HepG2 (cell line): ENCODE data around the gene FBXW8. TPM values are rescaled to one million over a fixed set of nuclear protein-coding genes. Genes with fewer than 3 reads are reported as not detected.

Experiments
- AGO1 ChIP-seq: fragments of 200-400 bp; formaldehyde crosslinking; IDR thresholded peaks from 2 replicates; pipeline ENCODE4 v1.6.1; 2017; ENCODE audit warnings: mild to moderate bottlenecking, low read depth, low read length, moderate library complexity; ENCODE audit not compliant: poor library complexity, severe bottlenecking
- ARID2 ChIP-seq: sonication (generic); formaldehyde crosslinking; IDR thresholded peaks from 2 replicates; pipeline ENCODE4 v1.8.1; 2022; ENCODE audit warnings: mild to moderate bottlenecking, missing genetic modification reagents, borderline replicate concordance
- ATAD3A ChIP-seq: sonication (generic); formaldehyde crosslinking; IDR thresholded peaks from 2 replicates; pipeline ENCODE4 v1.4.0; 2020; ENCODE audit warnings: missing genetic modification reagents
- ATF7-NPFF ChIP-seq: sonication (generic); formaldehyde crosslinking; IDR thresholded peaks from 2 replicates; pipeline ENCODE4 v1.8.1; 2023; ENCODE audit warnings: mild to moderate bottlenecking, low read depth, missing genetic modification reagents, moderate library complexity
- CC2D1A ChIP-seq: sonication (generic); formaldehyde crosslinking; IDR thresholded peaks from 2 replicates; pipeline ENCODE4 v1.8.1; 2023; ENCODE audit warnings: mild to moderate bottlenecking, missing genetic modification reagents
- FOSL2 ChIP-seq: sonication (generic); formaldehyde crosslinking; IDR thresholded peaks from 2 replicates; pipeline ENCODE4 v1.4.0; 2020; ENCODE audit warnings: missing genetic modification reagents
- GLI4 ChIP-seq: sonication (generic); formaldehyde crosslinking; IDR thresholded peaks from 2 replicates; pipeline ENCODE4 v1.5.1; 2020; ENCODE audit warnings: missing genetic modification reagents, mild to moderate bottlenecking, moderate library complexity, borderline replicate concordance
- HHEX ChIP-seq: IDR thresholded peaks from 2 replicates; pipeline ENCODE4 v1.6.1; 2016; ENCODE audit warnings: control low read depth
- HOXA3 ChIP-seq: sonication (generic); formaldehyde crosslinking; IDR thresholded peaks from 2 replicates; pipeline ENCODE4 v1.5.0; 2020; ENCODE audit warnings: missing genetic modification reagents
- ISL2 ChIP-seq: sonication (generic); formaldehyde crosslinking; IDR thresholded peaks from 2 replicates; pipeline ENCODE4 v1.5.0; 2020; ENCODE audit warnings: missing genetic modification reagents
- MAFG ChIP-seq: sonication (generic); formaldehyde crosslinking; IDR thresholded peaks from 2 replicates; pipeline ENCODE4 v1.5.1; 2020; ENCODE audit warnings: mild to moderate bottlenecking, missing genetic modification reagents
- MTF2 ChIP-seq: sonication (generic); formaldehyde crosslinking; IDR thresholded peaks from 2 replicates; pipeline ENCODE4 v1.5.0; 2020; ENCODE audit warnings: missing genetic modification reagents, borderline replicate concordance
- RFX5 ChIP-seq: IDR thresholded peaks from 2 replicates; pipeline ENCODE4 v1.6.1; 2011; ENCODE audit warnings: low read depth, low read length, improper control_type of control experiment
- SIX4 ChIP-seq: sonication (generic); formaldehyde crosslinking; IDR thresholded peaks from 2 replicates; pipeline ENCODE4 v1.4.0; 2020; ENCODE audit warnings: missing genetic modification reagents
- ZBTB7A ChIP-seq: sonication (generic); formaldehyde crosslinking; IDR thresholded peaks from 2 replicates; pipeline ENCODE4 v1.8.0; 2022; ENCODE audit warnings: mild to moderate bottlenecking, missing genetic modification reagents
- ZNF225 ChIP-seq: sonication (generic); formaldehyde crosslinking; IDR thresholded peaks from 2 replicates; pipeline ENCODE4 v1.4.0; 2020; ENCODE audit warnings: mild to moderate bottlenecking, missing genetic modification reagents
- ZNF468 ChIP-seq: sonication (generic); formaldehyde crosslinking; IDR thresholded peaks from 2 replicates; pipeline ENCODE4 v1.8.0; 2022; ENCODE audit warnings: mild to moderate bottlenecking, moderate library complexity, missing genetic modification reagents
- ZNF7 ChIP-seq: IDR thresholded peaks from 2 replicates; pipeline ENCODE4 v1.6.1; 2016; ENCODE audit warnings: missing biosample characterization, missing genetic modification reagents
- ZNF75D ChIP-seq: sonication (generic); formaldehyde crosslinking; IDR thresholded peaks from 2 replicates; pipeline ENCODE4 v1.8.1; 2023; ENCODE audit warnings: missing genetic modification reagents, mild to moderate bottlenecking, borderline replicate concordance
- ZNF772 ChIP-seq: sonication (generic); formaldehyde crosslinking; IDR thresholded peaks from 2 replicates; pipeline ENCODE4 v1.5.0; 2020; ENCODE audit warnings: mild to moderate bottlenecking, missing genetic modification reagents
- polyA plus RNA-seq, 8 experiments: library from polyadenylated mRNA; depleted of rRNA in 3 of 8; stranded (reverse) in 7 of 8; unstranded in 1 of 8; fragments of >200 nt; fragmentation: Illumina TruSeq in 4 of 8; extraction: Trizol in 4 of 8; gene quantifications; 2 replicates each; pipeline versions ENCODE4 v1.2.1 to v1.2.3, GENCODE V29; 2011 to 2016; ENCODE audit warnings: low read depth in 4 of 8, missing spikeins in 1 of 8, mixed read lengths in 1 of 8; ENCODE audit not compliant: insufficient read depth in 1 of 8
- total RNA-seq, 5 experiments: library from RNA; depleted of rRNA; stranded (reverse); fragments of >200 nt; fragmentation: Illumina TruSeq; extraction: Trizol; gene quantifications; 2 replicates each; pipeline ENCODE4 v1.2.3, GENCODE V29; 2016; ENCODE audit warnings: low read depth in 1 of 5
- TF ChIP-seq, protein P1 (sequence below): IDR thresholded peaks from 2 replicates; pipeline ENCODE4 v1.6.1; 2012; ENCODE audit warnings: low read depth, low read length, improper control_type of control experiment
- TF ChIP-seq, protein P2 (sequence below): sonication (generic); formaldehyde crosslinking; IDR thresholded peaks from 2 replicates; pipeline ENCODE4 v1.8.0; 2023; ENCODE audit warnings: mild to moderate bottlenecking, missing genetic modification reagents
- TF ChIP-seq, protein P3 (sequence below): sonication (generic); formaldehyde crosslinking; IDR thresholded peaks from 2 replicates; pipeline ENCODE4 v1.8.1; 2022; ENCODE audit warnings: low read depth, mild to moderate bottlenecking, missing genetic modification reagents
- TF ChIP-seq, protein P4 (sequence below), 2 experiments: fragments of 450-650 bp in 1 of 2; sonication (generic) in 1 of 2; formaldehyde crosslinking; IDR thresholded peaks; 2 replicates each; pipeline versions ENCODE4 v1.5.0 to v1.8.0; 2020 to 2022; ENCODE audit warnings: mild to moderate bottlenecking in 1 of 2, missing genetic modification reagents in 1 of 2

FBXW8 gene
- total and polyA plus RNA-seq, 2 of the 13 experiments (the other 11 are each of a cell fraction or from before 2014, with no cell fraction given), result 5.1 to 5.9 TPM

DNA sequence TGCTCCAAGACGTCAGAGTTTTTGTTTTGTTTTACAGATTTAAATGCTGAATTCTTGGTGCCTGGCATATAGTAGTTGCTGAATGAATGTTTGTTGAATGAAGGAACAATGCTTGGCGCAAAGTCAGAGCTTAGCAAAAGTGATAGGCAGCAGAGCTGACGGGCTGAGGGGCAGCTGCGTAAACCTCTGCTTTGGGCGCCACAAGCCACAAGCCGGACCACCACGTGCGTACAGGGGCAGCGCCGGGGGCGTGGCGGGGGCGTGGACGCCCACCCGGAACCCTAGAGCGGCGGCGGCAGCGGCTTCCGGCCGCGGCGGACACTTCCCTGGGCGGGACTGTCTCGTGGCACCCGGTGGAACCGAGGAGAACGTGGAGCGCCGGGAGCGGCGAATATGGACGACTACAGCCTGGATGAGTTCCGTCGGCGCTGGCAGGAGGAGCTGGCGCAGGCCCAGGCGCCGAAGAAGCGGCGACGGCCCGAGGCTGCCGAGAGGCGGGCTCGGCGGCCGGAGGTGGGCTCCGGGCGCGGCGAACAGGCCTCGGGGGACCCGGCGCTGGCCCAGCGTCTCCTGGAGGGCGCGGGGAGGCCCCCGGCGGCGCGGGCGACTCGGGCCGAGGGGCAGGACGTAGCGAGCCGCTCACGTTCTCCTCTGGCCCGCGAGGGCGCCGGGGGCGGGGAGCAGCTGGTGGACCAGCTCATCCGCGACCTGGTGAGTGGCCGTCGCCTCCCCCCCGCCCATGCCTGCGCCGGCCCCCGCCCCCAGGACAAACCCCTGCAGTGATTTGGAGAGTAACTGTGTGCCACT is at the start of gene FBXW8 (continued):
- TF ChIP-seq MTF2 (CRISPR knock-in tag), result peak; percentile 55; the same call in 1 of the 2 replicates
- no peak for TF ChIP-seq RFX5
- TF ChIP-seq ZNF468, result no peak
- no peak for TF ChIP-seq CC2D1A (CRISPR knock-in tag)
- TF ChIP-seq AGO1, result peak; percentile 40
- no peak for TF ChIP-seq GLI4 (CRISPR knock-in tag)
- peak; percentile 89 for TF ChIP-seq HOXA3 (CRISPR knock-in tag)
- TF ChIP-seq ISL2 (CRISPR knock-in tag), result peak; percentile 49
- TF ChIP-seq, protein P1, sequence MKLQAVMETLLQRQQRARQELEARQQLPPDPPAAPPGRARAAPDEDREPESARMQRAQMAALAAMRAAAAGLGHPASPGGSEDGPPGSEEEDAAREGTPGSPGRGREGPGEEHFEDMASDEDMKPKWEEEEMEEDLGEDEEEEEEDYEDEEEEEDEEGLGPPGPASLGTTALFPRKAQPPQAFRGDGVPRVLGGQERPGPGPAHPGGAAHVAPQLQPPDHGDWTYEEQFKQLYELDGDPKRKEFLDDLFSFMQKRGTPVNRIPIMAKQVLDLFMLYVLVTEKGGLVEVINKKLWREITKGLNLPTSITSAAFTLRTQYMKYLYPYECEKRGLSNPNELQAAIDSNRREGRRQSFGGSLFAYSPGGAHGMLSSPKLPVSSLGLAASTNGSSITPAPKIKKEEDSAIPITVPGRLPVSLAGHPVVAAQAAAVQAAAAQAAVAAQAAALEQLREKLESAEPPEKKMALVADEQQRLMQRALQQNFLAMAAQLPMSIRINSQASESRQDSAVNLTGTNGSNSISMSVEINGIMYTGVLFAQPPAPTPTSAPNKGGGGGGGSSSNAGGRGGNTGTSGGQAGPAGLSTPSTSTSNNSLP, result no peak
- TF ChIP-seq ZNF7 (CRISPR knock-in tag), result no peak
- TF ChIP-seq ARID2 (CRISPR knock-in tag), result no peak
- TF ChIP-seq ATF7-NPFF (CRISPR knock-in tag), result peak; percentile 87
- peak; percentile 84 for TF ChIP-seq ZNF225 (CRISPR knock-in tag)
- TF ChIP-seq, protein P2, sequence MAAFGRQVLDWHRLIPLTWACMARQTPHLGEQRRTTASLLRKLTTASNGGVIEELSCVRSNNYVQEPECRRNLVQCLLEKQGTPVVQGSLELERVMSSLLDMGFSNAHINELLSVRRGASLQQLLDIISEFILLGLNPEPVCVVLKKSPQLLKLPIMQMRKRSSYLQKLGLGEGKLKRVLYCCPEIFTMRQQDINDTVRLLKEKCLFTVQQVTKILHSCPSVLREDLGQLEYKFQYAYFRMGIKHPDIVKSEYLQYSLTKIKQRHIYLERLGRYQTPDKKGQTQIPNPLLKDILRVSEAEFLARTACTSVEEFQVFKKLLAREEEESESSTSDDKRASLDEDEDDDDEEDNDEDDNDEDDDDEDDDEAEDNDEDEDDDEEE (CRISPR knock-in tag), result no peak
- TF ChIP-seq FOSL2 (CRISPR knock-in tag), result peak; percentile 56
- TF ChIP-seq, protein P3, sequence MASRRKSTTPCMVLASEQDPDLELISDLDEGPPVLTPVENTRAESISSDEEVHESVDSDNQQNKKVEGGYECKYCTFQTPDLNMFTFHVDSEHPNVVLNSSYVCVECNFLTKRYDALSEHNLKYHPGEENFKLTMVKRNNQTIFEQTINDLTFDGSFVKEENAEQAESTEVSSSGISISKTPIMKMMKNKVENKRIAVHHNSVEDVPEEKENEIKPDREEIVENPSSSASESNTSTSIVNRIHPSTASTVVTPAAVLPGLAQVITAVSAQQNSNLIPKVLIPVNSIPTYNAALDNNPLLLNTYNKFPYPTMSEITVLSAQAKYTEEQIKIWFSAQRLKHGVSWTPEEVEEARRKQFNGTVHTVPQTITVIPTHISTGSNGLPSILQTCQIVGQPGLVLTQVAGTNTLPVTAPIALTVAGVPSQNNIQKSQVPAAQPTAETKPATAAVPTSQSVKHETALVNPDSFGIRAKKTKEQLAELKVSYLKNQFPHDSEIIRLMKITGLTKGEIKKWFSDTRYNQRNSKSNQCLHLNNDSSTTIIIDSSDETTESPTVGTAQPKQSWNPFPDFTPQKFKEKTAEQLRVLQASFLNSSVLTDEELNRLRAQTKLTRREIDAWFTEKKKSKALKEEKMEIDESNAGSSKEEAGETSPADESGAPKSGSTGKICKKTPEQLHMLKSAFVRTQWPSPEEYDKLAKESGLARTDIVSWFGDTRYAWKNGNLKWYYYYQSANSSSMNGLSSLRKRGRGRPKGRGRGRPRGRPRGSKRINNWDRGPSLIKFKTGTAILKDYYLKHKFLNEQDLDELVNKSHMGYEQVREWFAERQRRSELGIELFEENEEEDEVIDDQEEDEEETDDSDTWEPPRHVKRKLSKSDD, result no peak; the same call in 1 of the 2 replicates
- no peak for TF ChIP-seq ZNF75D
- TF ChIP-seq, protein P4, sequence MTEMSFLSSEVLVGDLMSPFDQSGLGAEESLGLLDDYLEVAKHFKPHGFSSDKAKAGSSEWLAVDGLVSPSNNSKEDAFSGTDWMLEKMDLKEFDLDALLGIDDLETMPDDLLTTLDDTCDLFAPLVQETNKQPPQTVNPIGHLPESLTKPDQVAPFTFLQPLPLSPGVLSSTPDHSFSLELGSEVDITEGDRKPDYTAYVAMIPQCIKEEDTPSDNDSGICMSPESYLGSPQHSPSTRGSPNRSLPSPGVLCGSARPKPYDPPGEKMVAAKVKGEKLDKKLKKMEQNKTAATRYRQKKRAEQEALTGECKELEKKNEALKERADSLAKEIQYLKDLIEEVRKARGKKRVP (CRISPR knock-in tag; IDR thresholded peaks at IDR 0.05), result no peak
- peak; percentile 90 for TF ChIP-seq ZNF772
- TF ChIP-seq SIX4 (CRISPR knock-in tag), result no peak
- TF ChIP-seq ATAD3A, result no peak
- TF ChIP-seq HHEX (CRISPR knock-in tag), result no peak
- TF ChIP-seq MAFG (CRISPR knock-in tag), result no peak
- TF ChIP-seq ZBTB7A (CRISPR knock-in tag), result peak; percentile 95
